GM23338 (cell line): ENCODE data around the gene MEGF6. TPM values are rescaled to one million over a fixed set of nuclear protein-coding genes. Genes with fewer than 3 reads are reported as not detected.

ENCODE experiments used
- ATAC-seq: fragments of 200-7000 bp; cut with Tn5 transposase; 3 replicates; pipeline ENCODE4 v1.9.1; 2020
- DNase-seq: peaks from one replicate; pipeline ENCODE4 v3.0.0-alpha.2; 2015; ENCODE audit warnings: low spot score
- H2AFZ ChIP-seq: fragments of 200-600 bp; sonication (generic); 2 replicates; pipeline ENCODE4 v1.8.0; 2016; ENCODE audit warnings: antibody characterized with exemption, mild to moderate bottlenecking, moderate library complexity
- H3F3A ChIP-seq: fragments of 200-600 bp; sonication (generic); replicated peaks from 2 replicates; pipeline ENCODE4 v1.8.0; 2017; ENCODE audit warnings: antibody characterized with exemption, mixed run types, low read depth
- H3K27ac ChIP-seq: fragments of 200-600 bp; sonication (generic); 2 replicates; pipeline ENCODE4 v1.6.1; 2016; ENCODE audit warnings: low read depth
- H3K27me3 ChIP-seq: fragments of 200-600 bp; sonication (generic); 2 replicates; pipeline ENCODE4 v1.8.0; 2016; ENCODE audit warnings: mild to moderate bottlenecking, mixed run types, moderate library complexity; ENCODE audit not compliant: insufficient read depth
- H3K36me3 ChIP-seq: fragments of 200-600 bp; sonication (generic); 2 replicates; pipeline ENCODE4 v1.8.0; 2016; ENCODE audit warnings: mild to moderate bottlenecking; ENCODE audit not compliant: insufficient read depth
- H3K4me1 ChIP-seq: fragments of 200-600 bp; sonication (generic); 2 replicates; pipeline ENCODE4 v1.8.0; 2016; ENCODE audit warnings: mild to moderate bottlenecking, moderate library complexity; ENCODE audit not compliant: insufficient read depth
- H3K4me2 ChIP-seq: fragments of 200-600 bp; sonication (generic); 2 replicates; pipeline ENCODE4 v1.7.1; 2017; ENCODE audit warnings: mixed run types
- H3K4me3 ChIP-seq: fragments of 200-600 bp; sonication (generic); 2 replicates; pipeline ENCODE4 v1.6.1; 2016; ENCODE audit warnings: mixed run types
- H3K79me2 ChIP-seq: fragments of 200-600 bp; sonication (generic); replicated peaks from 2 replicates; pipeline ENCODE4 v1.8.0; 2017; ENCODE audit warnings: mild to moderate bottlenecking; ENCODE audit not compliant: insufficient read depth
- H3K9me2 ChIP-seq: fragments of 200-600 bp; sonication (generic); 2 replicates; pipeline ENCODE4 v1.8.0; 2017; ENCODE audit not compliant: insufficient read depth
- H4K20me1 ChIP-seq: fragments of 200-600 bp; sonication (generic); replicated peaks from 2 replicates; pipeline ENCODE4 v1.8.0; 2017; ENCODE audit warnings: mild to moderate bottlenecking; ENCODE audit not compliant: insufficient read depth
- H3K27ac Mint-ChIP-seq: 2 replicates; pipeline ENCODE4 v1.8.0; 2020; ENCODE audit warnings: inconsistent platforms, mild to moderate bottlenecking, moderate library complexity, mixed read lengths
- H3K27me3 Mint-ChIP-seq: 3 replicates; pipeline ENCODE4 v1.8.0; 2022; ENCODE audit warnings: low read depth, mild to moderate bottlenecking, moderate library complexity, mixed read lengths, inconsistent platforms; ENCODE audit not compliant: insufficient read depth, poor library complexity
- H3K36me3 Mint-ChIP-seq: 3 replicates; pipeline ENCODE4 v1.8.0; 2021; ENCODE audit warnings: low read depth, mild to moderate bottlenecking, inconsistent platforms, moderate library complexity, mixed read lengths
- H3K4me1 Mint-ChIP-seq: 3 replicates; pipeline ENCODE4 v1.8.0; 2020; ENCODE audit warnings: mild to moderate bottlenecking, inconsistent platforms, mixed read lengths
- H3K4me3 Mint-ChIP-seq: 3 replicates; pipeline ENCODE4 v1.8.0; 2021; ENCODE audit warnings: moderate library complexity, mild to moderate bottlenecking, inconsistent platforms, mixed read lengths
- H3K9me3 Mint-ChIP-seq: 3 replicates; pipeline ENCODE4 v1.8.0; 2020; ENCODE audit warnings: moderate library complexity, mild to moderate bottlenecking, inconsistent platforms, mixed read lengths
- CREB1 ChIP-seq: fragments of 250-450 bp; sonication (Bioruptor Pico); IDR thresholded peaks from 2 replicates; pipeline ENCODE4 v1.5.0; 2020; ENCODE audit warnings: low read depth, mild to moderate bottlenecking, moderate library complexity
- CTCF ChIP-seq, 2 experiments: fragments of 200-600 bp in 1 of 2; sonication (generic) in 1 of 2; conservative IDR thresholded peaks; 2 replicates each; pipeline versions ENCODE4 v1.5.1 to v1.6.1; 2016 to 2017; ENCODE audit warnings: antibody characterized with exemption in 2 of 2, low read depth in 2 of 2, mild to moderate bottlenecking in 2 of 2, moderate library complexity in 1 of 2
- EZH2 ChIP-seq: fragments of 200-600 bp; sonication (generic); IDR thresholded peaks from one replicate; pipeline ENCODE4 v1.8.0; 2017; ENCODE audit warnings: antibody characterized with exemption, mild to moderate bottlenecking, low read depth; ENCODE audit not compliant: unreplicated experiment
- EZH2phosphoT487 ChIP-seq: fragments of 200-600 bp; sonication (generic); IDR thresholded peaks from one replicate; pipeline ENCODE4 v1.8.1; 2018; ENCODE audit warnings: antibody characterized with exemption; ENCODE audit not compliant: unreplicated experiment
- JUNB ChIP-seq: IDR thresholded peaks from one replicate; pipeline ENCODE4 v1.6.1; 2016; ENCODE audit warnings: antibody characterized with exemption; ENCODE audit not compliant: unreplicated experiment
- NANOG ChIP-seq: IDR thresholded peaks from 2 replicates; pipeline ENCODE4 v1.6.1; 2016; ENCODE audit warnings: antibody characterized with exemption, borderline replicate concordance
- POLR2AphosphoS5 ChIP-seq: IDR thresholded peaks from 2 replicates; pipeline ENCODE4 v1.6.1; 2016; ENCODE audit warnings: antibody characterized with exemption, low read depth
- REST ChIP-seq: IDR thresholded peaks from one replicate; pipeline ENCODE4 v1.6.1; 2018; ENCODE audit warnings: antibody characterized with exemption; ENCODE audit not compliant: unreplicated experiment
- STAT1 ChIP-seq: IDR thresholded peaks from one replicate; pipeline ENCODE4 v1.6.1; 2016; ENCODE audit warnings: antibody characterized with exemption; ENCODE audit not compliant: unreplicated experiment
- ZNF114 ChIP-seq: fragments of 250-450 bp; sonication (Bioruptor Pico); IDR thresholded peaks from 2 replicates; pipeline ENCODE4 v1.5.0; 2020; ENCODE audit warnings: mild to moderate bottlenecking, moderate library complexity
- ZNF331 ChIP-seq: fragments of 250-450 bp; sonication (Bioruptor Pico); IDR thresholded peaks from 2 replicates; pipeline ENCODE4 v1.5.0; 2020; ENCODE audit warnings: low read depth, mild to moderate bottlenecking, moderate library complexity
- ZNF462 ChIP-seq: fragments of 250-450 bp; sonication (Bioruptor Pico); IDR thresholded peaks from 2 replicates; pipeline ENCODE4 v1.5.0; 2020; ENCODE audit warnings: mild to moderate bottlenecking, moderate library complexity
- polyA plus RNA-seq: library from polyadenylated mRNA; unstranded; fragments of >200 nt; fragmentation: Nextera tagmentation; extraction: Ambion mirVana; gene quantifications from 2 replicates; pipeline ENCODE4 v1.2.1, GENCODE V29; 2016
- total RNA-seq: library from RNA; depleted of rRNA; stranded (reverse); fragments of >200 nt; shearing (Covaris generic); gene quantifications from 2 replicates; pipeline ENCODE4 v1.2.3, GENCODE V29; 2014
- TF ChIP-seq, protein P1 (sequence below): IDR thresholded peaks from 2 replicates; pipeline ENCODE4 v1.6.1; 2016; ENCODE audit warnings: antibody characterized with exemption

MEGF6 gene
- total and polyA plus RNA-seq, 2 experiments from 2014 or later, result 4.0 to 21.4 TPM

GRCh38 chr1:3653286-3653618, 41.9 kb upstream of the MEGF6 start:
- Histone ChIP-seq H3K4me3 (peak overlapping the region; percentile 76), H3K4me1 (peaks cover 16% of the 10 kb centered on the region; the same call in 1 of the 2 replicates), H3K27ac (no peak overlapping the region), H3K4me2 (peak overlapping the region; percentile 96), H3K9me2 (no peaks in the 10 kb centered on the region), H2AFZ (peak overlapping the region; percentile 94), H3K27me3 (peaks cover 75% of the 10 kb centered on the region), H3F3A (peaks cover 7% of the 10 kb centered on the region; the same call in 1 of the 2 replicates), H3K36me3 (no peaks in the 10 kb centered on the region), H3K79me2 (peaks cover 11% of the 10 kb centered on the region), H4K20me1 (peaks cover 12% of the 10 kb centered on the region; the same call in 1 of the 2 replicates)
- Mint-ChIP-seq H3K4me1 (peaks cover 16% of the 10 kb centered on the region), H3K4me3 (peak overlapping the region; percentile 47), H3K27me3 (peaks cover 64% of the 10 kb centered on the region), H3K27ac (no peak overlapping the region), H3K36me3 (no peaks in the 10 kb centered on the region; the same call in 2 of the 3 replicates), H3K9me3 (no peaks in the 10 kb centered on the region)
- TF ChIP-seq, protein P1, sequence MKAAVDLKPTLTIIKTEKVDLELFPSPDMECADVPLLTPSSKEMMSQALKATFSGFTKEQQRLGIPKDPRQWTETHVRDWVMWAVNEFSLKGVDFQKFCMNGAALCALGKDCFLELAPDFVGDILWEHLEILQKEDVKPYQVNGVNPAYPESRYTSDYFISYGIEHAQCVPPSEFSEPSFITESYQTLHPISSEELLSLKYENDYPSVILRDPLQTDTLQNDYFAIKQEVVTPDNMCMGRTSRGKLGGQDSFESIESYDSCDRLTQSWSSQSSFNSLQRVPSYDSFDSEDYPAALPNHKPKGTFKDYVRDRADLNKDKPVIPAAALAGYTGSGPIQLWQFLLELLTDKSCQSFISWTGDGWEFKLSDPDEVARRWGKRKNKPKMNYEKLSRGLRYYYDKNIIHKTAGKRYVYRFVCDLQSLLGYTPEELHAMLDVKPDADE, result no peak
- no peak for TF ChIP-seq POLR2AphosphoS5
- no peak for TF ChIP-seq NANOG
- TF ChIP-seq CREB1 (CRISPR knock-in tag), result no peak
- no peak for TF ChIP-seq REST
- TF ChIP-seq ZNF462 (CRISPR knock-in tag), result no peak
- no peak for TF ChIP-seq STAT1
- no peak for TF ChIP-seq ZNF331 (CRISPR knock-in tag)
- TF ChIP-seq ZNF114 (CRISPR knock-in tag), result no peak
- TF ChIP-seq JUNB, result no peak
- no peak for TF ChIP-seq CTCF (conservative IDR thresholded peaks at IDR 0.05; ENCODE audit: low read depth in 2 of 2)
- no peak for TF ChIP-seq EZH2phosphoT487
- TF ChIP-seq EZH2, result no peak
- ATAC-seq, result peak; percentile 8
- no peak for DNase-seq
